Epithelial cell of esophagus (primary cell): Measurements from ENCODE around the gene ITPKB.
A peak's percentile ranks its signal among the peaks of the same experiment; 100 is the strongest.
"Not testable (repeated sequence)": the region's sequence is repeated elsewhere in the genome, so short reads cannot be mapped to it uniquely, and the experiment has no call there.

Source experiments
- DNase-seq: peaks from one replicate; pipeline ENCODE4 v3.0.0; 2010; ENCODE audit warnings: low read depth
- H3K4me3 ChIP-seq: 2 replicates; pipeline ENCODE4 v1.5.1; 2011; ENCODE audit warnings: mild to moderate bottlenecking, low read length, control low read depth
- TF ChIP-seq, protein P1 (sequence below): IDR thresholded peaks from 2 replicates; pipeline ENCODE4 v1.5.1; 2011; ENCODE audit warnings: low read depth, mild to moderate bottlenecking, low read length, control low read depth, inconsistent platforms; ENCODE audit not compliant: insufficient read depth; ENCODE audit errors: missing control alignments

Gene ITPKB

DNA sequence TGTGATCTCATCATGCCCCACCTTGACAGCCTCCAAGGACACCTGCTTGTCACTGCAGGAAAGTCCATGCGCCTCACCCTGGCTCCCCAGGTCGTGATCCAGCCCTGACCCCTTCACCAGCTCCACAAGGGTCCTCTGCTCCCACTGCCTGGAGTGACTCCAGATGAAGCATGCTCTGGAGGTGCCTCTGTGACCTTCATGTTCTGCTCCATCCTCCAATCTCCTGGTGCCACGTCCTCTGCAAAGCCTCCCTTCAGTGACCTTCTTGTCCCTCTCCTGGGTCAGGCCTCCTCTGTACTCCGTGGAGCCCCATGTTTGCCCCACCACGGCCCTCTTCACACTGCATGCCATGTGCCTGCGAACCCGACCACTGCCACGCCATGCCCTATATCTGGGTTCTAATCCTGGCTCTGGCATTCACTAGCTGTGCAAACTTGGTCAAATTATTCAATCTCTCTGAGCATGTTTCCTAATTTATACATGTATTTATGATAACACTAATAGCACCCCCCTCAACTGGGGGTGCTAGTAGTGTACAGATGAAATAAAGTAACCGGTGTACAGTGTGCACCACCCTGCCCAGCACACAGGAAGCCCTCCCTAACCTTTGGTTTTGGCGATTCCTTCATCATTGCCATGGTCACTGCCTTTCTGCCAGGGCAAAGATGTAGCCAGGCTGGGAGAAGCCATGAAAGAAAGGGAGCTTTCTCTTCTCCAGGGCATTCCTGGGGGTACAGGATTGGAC is 113.1 kb downstream of the ITPKB start:
- no peak overlapping the region for H3K4me3 ChIP-seq
- DNase-seq, result no peak
- TF ChIP-seq, protein P1, sequence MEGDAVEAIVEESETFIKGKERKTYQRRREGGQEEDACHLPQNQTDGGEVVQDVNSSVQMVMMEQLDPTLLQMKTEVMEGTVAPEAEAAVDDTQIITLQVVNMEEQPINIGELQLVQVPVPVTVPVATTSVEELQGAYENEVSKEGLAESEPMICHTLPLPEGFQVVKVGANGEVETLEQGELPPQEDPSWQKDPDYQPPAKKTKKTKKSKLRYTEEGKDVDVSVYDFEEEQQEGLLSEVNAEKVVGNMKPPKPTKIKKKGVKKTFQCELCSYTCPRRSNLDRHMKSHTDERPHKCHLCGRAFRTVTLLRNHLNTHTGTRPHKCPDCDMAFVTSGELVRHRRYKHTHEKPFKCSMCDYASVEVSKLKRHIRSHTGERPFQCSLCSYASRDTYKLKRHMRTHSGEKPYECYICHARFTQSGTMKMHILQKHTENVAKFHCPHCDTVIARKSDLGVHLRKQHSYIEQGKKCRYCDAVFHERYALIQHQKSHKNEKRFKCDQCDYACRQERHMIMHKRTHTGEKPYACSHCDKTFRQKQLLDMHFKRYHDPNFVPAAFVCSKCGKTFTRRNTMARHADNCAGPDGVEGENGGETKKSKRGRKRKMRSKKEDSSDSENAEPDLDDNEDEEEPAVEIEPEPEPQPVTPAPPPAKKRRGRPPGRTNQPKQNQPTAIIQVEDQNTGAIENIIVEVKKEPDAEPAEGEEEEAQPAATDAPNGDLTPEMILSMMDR, result no peak

DNA sequence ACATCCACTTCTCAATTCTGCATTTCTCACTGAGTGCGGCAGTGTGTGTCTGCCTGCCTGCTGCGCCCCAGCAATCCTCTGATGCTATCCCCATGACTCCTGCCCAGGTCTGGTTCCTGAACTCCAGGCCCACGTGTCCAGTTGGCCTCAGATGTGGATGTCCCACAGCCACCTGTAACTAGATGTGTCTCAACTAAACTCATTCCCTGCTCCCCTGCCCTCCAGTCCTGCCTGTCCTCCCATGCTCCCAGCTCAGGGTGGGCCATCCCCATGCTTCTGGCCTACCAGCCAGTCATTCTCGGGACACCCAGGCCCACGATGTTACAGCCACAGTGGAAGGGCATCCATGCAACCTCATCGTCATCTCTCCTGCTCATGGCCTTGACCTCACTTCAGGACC is 113.8 kb downstream of the ITPKB start:
- no peak for DNase-seq
- TF ChIP-seq, protein P1, result no peak

DNA sequence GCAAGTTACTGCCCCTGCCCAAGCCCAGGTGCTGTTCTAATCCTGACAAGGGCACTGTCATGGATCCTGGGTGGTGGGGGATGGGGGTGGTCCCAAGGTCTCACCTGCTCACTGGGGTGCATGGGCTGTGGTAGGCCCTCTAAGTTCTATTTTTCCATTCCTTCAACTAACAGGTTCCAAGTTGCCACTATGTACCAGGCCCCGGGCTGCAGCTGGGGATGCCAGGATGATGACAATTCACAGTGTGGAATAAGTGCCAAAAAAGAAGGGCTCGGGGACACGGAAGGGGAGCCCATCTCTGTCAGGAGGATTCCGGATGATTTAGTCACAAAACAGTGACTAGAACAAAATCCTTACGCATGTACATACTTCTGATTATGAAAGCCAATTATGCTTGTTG is 114.6 kb downstream of the ITPKB start:
- H3K4me3 ChIP-seq, result no peak overlapping the region
- DNase-seq, result peak; percentile 95
- TF ChIP-seq, protein P1, result no peak

More for the DNA sequence above, 113.8 kb downstream of the ITPKB start:
- H3K4me3 ChIP-seq, result no peak overlapping the region

DNA sequence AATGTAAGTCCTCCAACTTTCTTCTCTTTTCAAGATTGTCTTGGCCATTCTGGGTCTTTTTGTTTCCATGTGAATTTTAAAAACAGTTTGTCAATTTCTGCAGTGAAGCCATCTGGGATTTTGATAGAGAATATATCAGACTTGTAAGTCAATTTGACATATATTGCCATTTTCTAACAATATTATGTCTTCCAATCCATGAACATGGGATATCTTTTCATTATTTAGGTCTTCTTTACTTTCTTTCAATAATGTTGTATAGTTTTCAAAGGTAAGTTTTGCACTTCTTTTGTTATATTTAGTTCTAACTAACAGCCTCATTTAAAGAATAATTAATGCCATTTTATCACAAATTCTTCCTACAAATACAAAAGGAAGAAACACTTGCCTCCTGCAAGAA is 117.1 kb downstream of the ITPKB start:
- TF ChIP-seq, protein P1, result no peak
- no peak overlapping the region for H3K4me3 ChIP-seq
- DNase-seq, result no peak

DNA sequence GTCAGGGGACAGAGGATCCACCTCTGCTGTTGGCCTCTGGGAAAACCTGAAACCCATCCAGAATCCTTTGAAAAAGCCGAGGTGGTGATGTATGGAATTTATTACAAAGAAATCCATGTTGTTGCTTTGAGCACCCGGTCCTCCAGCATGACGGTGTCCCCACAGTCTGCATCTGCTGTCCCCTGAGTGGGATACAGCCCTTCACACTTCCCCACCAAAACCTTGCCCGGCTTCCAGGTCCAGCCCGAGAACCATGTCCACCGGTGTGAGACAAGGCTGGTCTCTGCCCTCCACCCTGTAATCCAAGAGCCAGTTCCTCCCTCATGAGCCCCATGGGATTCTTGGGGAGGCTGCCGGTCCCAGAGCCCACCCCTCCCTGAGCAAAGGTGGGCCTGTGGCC is 120.1 kb downstream of the ITPKB start:
- DNase-seq, result no peak
- TF ChIP-seq, protein P1, result no peak
- no peak overlapping the region for H3K4me3 ChIP-seq

DNA sequence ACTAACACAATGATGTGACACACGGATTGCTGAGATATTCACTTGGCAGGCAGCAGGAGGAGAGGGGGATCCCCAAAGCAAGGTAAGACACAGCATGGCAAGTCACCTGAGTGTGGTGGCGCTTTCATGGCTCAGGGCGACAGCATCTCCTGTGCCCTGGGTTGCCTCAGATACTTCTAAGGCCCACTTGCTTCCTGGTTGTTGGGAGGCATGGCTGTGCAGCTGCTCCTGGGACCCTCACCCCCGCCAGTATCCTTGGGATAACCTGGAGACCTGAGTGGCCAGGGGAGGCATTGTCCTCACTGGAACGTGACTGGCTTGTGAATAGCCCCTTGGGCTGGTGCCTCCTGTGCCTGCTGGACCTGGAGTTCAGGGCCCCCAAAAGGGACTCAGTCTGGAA is 120.7 kb downstream of the ITPKB start:
- TF ChIP-seq, protein P1, result no peak
- DNase-seq, result no peak
- H3K4me3 ChIP-seq, result no peak overlapping the region

DNA sequence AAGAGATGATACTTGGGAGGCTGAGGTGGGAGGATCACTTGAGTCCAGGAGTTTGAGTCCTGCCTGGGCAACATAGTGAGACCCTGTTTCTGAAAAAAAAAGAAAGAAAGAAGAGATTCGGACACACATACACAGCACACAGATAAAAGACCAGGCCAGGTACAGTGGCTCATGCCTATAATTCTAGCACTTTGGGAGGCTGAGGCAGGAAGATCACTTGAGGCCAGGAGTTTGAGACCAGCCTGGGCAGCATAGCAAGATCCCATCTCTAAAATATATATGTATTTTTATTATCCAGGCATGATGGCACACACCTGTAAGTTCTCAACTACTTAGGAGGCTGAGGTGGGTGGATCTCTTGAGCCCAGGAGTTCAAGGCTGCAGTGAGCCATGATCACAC is 121.4 kb downstream of the ITPKB start:
- H3K4me3 ChIP-seq, DNase-seq: not testable (repeated sequence)
